ENCODE results near the gene CD80. TPM values are rescaled to one million over a fixed set of nuclear protein-coding genes. Genes with fewer than 3 reads are reported as not detected.

CD80 gene
- total and polyA plus RNA-seq, 10 of the 15 experiments (the other 5 are each of a cell fraction or from before 2014, with no cell fraction given): 41.4 to 137 (median 58.1) TPM

DNA sequence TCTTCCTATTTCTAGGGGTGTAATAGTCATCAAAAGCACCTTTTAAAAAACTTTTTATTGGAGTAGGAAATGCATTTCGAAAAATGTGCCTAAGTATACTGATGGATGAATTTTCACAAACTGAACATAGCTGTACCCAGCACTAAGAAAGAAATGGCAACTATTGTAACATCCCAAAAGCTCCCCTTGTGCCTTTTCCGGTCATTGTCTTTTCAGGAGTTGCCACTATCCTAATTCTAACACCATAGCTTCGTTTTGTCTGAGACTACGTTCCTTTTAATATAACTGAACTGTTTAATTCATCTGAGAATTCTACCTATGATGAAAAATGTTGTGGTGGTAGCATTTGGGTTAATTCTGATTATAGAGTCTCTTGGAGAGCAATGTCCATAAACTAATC is 59.1 kb downstream of the CD80 start:
- no peaks in the 10 kb centered on the region for H3K27me3 ChIP-seq (replicated peaks in 1 of 2; ENCODE audit: control insufficient read depth in 2 of 2, insufficient read depth in 2 of 2, low read length in 1 of 2)
- intact Hi-C loops (cut with micrococcal nuclease; ENCODE audit: unreplicated experiment) (no loop called here), in situ Hi-C loops (cut with MboI) (no loop called here)
- 65% methylated on average over 4 of the region's 4 CpGs for WGBS (ENCODE audit: insufficient coverage, insufficient replicate concordance, low lambda C conversion rate, missing lambda C conversion rate)
- TF ChIP-seq CBX5 (IDR thresholded peaks at IDR 0.05; ENCODE audit: low read depth) (no peak), NR2F1 (conservative IDR thresholded peaks at IDR 0.05) (no peak), STAT1 (conservative IDR thresholded peaks at IDR 0.05) (no peak), SIX5 (IDR thresholded peaks at IDR 0.05; ENCODE audit: low read depth, low read length, severe bottlenecking) (no peak), RB1 (IDR thresholded peaks at IDR 0.05; ENCODE audit: borderline replicate concordance) (no peak), TARDBP (IDR thresholded peaks at IDR 0.05; ENCODE audit: borderline replicate concordance) (no peak), MEF2A (IDR thresholded peaks at IDR 0.05; ENCODE audit: insufficient read depth, low read depth, low read length) (no peak), TBL1XR1 (IDR thresholded peaks at IDR 0.05; ENCODE audit: low read depth, low read length) (no peak)
- TF ChIP-seq, protein P1, sequence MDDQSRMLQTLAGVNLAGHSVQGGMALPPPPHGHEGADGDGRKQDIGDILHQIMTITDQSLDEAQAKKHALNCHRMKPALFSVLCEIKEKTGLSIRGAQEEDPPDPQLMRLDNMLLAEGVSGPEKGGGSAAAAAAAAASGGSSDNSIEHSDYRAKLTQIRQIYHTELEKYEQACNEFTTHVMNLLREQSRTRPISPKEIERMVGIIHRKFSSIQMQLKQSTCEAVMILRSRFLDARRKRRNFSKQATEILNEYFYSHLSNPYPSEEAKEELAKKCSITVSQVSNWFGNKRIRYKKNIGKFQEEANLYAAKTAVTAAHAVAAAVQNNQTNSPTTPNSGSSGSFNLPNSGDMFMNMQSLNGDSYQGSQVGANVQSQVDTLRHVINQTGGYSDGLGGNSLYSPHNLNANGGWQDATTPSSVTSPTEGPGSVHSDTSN (IDR thresholded peaks at IDR 0.05; ENCODE audit: insufficient replicate concordance, low read depth, low read length): no peak
- H3K27ac ChIP-seq (ENCODE audit: control insufficient read depth, insufficient read depth): peak overlapping the region; percentile 40; the same call in 1 of the 2 replicates
- peaks cover 44% of the 10 kb centered on the region for H3K79me2 ChIP-seq (ENCODE audit: control insufficient read depth, insufficient read depth, low read length)
- CTCF ChIA-PET: interaction anchor here (0.9 to 4.9 kb wide), 5 partner anchors 37 to 190 kb away, joined by 3 to 27 read pairs (median 6); partner anchors contain the start of gene TMEM39A
- H4K20me1 ChIP-seq (ENCODE audit: control insufficient read depth, insufficient read depth): no peaks in the 10 kb centered on the region
- no peaks in the 10 kb centered on the region; a peak in 1 of 4 replicates for H3K36me3 ChIP-seq (ENCODE audit: control insufficient read depth in 2 of 2, insufficient read depth in 2 of 2, low read length in 1 of 2)
- POLR2A ChIA-PET: interaction anchor here (0.5 to 5.8 kb wide), 18 partner anchors 11 to 431 kb away, joined by 3 to 57 read pairs (median 4); partner anchors contain the start of genes ADPRH, B4GALT4, CD80 and COX17
- peak overlapping the region; percentile 75 for H3K4me3 ChIP-seq
- no peak overlapping the region for H2AFZ ChIP-seq (ENCODE audit: control insufficient read depth, low read depth, low read length)
- SMC1A ChIA-PET (ENCODE audit: uncharacterized antibody, unreplicated experiment): interaction anchor here (0.7 to 3.7 kb wide), 23 partner anchors 8 to 204 kb away, joined by 3 to 30 read pairs (median 6); partner anchors contain the start of genes CD80, POGLUT1 and TMEM39A
- no TSS peak for BruUV-seq (replicated peaks)
- H3K4me2 ChIP-seq (ENCODE audit: control insufficient read depth, insufficient read depth): peak overlapping the region; percentile 82
- RAD21 ChIA-PET (ENCODE audit: unreplicated experiment): interaction anchor here (0.8 to 4.7 kb wide), 13 partner anchors 13 to 225 kb away, joined by 3 to 51 read pairs (median 5); partner anchors contain the start of genes CD80, POGLUT1 and TMEM39A
- no peak overlapping the region for H3K9ac ChIP-seq (ENCODE audit: control insufficient read depth, insufficient read depth, low read length)
- no peaks in the 10 kb centered on the region; the same call in 2 of the 3 replicates for H3K9me3 ChIP-seq (replicated peaks; ENCODE audit: control insufficient read depth, insufficient read depth, low read length)
- FAIRE-seq (no peak), DNase-seq (ENCODE audit: low read depth, low spot score) (no peak), ATAC-seq (no peak)
- no peaks in the 10 kb centered on the region for H3K4me1 ChIP-seq (ENCODE audit: control insufficient read depth, insufficient read depth, low read length)
